Esophagus squamous epithelium (tissue), 4 donors: ENCODE data around the gene COL4A1.

ENCODE experiments used
- POLR2A ChIP-seq, 4 donors: fragments of 450-650 bp; IDR thresholded peaks; one replicate each; pipeline ENCODE4 v1.6.1; 2017; ENCODE audit warnings: antibody characterized with exemption in 4 of 4, mild to moderate bottlenecking in 4 of 4, moderate library complexity in 3 of 4
- TF ChIP-seq, protein P1 (sequence below), 6 experiments: fragments of 450-650 bp in 4 of 6; fragments of 200-600 bp in 2 of 6; sonication (generic) in 2 of 6; IDR thresholded peaks; one replicate each; pipeline ENCODE4 v1.5.1; 2016 to 2019; ENCODE audit warnings: antibody characterized with exemption in 6 of 6, mild to moderate bottlenecking in 4 of 6, moderate library complexity in 4 of 6

DNA sequence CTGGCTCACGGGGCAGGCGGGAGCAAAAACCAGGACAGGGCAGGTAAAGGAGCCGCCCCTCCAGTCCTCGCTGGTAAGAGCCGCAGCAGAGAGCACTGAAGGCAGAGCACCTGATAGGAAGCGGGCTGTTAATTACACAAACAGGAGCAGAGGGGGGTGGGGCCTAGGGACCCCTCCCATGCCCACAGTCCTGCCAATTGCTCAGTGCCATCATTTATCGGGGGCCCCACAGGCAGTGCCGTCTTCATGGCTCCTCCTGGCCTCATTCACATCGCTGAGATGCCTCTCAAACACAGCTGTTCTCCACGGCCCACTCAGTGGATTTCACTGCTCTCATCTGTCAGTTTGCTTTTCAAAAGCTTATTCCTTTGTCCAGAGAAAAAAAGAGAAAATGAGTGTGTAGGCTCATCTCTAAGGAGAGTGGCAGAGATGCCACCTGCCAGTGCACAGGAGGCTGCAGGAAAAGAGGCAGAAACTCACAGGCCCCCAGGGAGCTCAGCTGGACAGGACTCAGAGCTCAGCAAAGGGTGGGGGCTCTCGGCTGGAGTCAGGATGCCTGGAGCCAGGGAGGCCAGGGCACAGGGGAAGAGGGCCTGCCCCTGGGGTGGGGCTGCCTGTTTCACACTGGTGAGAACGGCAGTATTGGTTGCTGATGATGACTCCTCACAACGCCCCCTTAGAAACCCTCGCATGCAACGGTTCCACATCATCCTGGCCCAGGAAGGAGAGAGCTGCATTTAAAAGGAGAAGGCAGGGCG, 174.6 kb downstream of the COL4A1 start:
- TF ChIP-seq, protein P1, sequence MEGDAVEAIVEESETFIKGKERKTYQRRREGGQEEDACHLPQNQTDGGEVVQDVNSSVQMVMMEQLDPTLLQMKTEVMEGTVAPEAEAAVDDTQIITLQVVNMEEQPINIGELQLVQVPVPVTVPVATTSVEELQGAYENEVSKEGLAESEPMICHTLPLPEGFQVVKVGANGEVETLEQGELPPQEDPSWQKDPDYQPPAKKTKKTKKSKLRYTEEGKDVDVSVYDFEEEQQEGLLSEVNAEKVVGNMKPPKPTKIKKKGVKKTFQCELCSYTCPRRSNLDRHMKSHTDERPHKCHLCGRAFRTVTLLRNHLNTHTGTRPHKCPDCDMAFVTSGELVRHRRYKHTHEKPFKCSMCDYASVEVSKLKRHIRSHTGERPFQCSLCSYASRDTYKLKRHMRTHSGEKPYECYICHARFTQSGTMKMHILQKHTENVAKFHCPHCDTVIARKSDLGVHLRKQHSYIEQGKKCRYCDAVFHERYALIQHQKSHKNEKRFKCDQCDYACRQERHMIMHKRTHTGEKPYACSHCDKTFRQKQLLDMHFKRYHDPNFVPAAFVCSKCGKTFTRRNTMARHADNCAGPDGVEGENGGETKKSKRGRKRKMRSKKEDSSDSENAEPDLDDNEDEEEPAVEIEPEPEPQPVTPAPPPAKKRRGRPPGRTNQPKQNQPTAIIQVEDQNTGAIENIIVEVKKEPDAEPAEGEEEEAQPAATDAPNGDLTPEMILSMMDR (IDR thresholded peaks at IDR 0.05): no peak
- TF ChIP-seq POLR2A (IDR thresholded peaks at IDR 0.05): no peak
